ENCODE data around the gene APLP1. TPM values are rescaled to one million over a fixed set of nuclear protein-coding genes. Genes with fewer than 3 reads are reported as not detected.

APLP1 gene
- polyA plus RNA-seq, 2 of the 4 experiments (the other 2 are of a cell fraction) = 54.7 to 60.4 TPM

GRCh38 chr19:35863018-35863417 lies 5.4 kb upstream of the APLP1 start:
- 77% methylated on average over 5 of the region's 5 CpGs for WGBS (ENCODE audit: missing lambda C conversion rate)
- no peak overlapping the region for H3K27ac ChIP-seq
- H3K4me2 ChIP-seq = no peak overlapping the region
- ChIA-PET POLR2A (no interaction called here), CTCF (interaction anchor here (1.5 kb wide), 1 partner anchor 13 kb away, joined by 4 read pairs; no protein-coding TSS in a partner anchor)
- DNase-seq (ENCODE audit: low read depth in 1 of 2, low spot score in 1 of 2) = no peak
- H3K9me3 ChIP-seq = no peaks in the 10 kb centered on the region
- no peak overlapping the region for H3K4me3 ChIP-seq
- FAIRE-seq = no peak
- no peak for ATAC-seq
- H3K4me1 ChIP-seq = peaks cover 3% of the 10 kb centered on the region; the same call in 1 of the 3 replicates
- no peak for TF ChIP-seq MAZ (IDR thresholded peaks at IDR 0.05; ENCODE audit: borderline replicate concordance, low read depth, low read length)
- TF ChIP-seq CEBPB (IDR thresholded peaks at IDR 0.05) = no peak
- no peak for TF ChIP-seq ZC3H11A (IDR thresholded peaks at IDR 0.05)
- no peak for TF ChIP-seq HOXA7 (CRISPR knock-in tag; IDR thresholded peaks at IDR 0.05)
- no peak for TF ChIP-seq HEYL (CRISPR knock-in tag; IDR thresholded peaks at IDR 0.05)
- no peak for TF ChIP-seq MAX (IDR thresholded peaks at IDR 0.05)

- ChIA-PET CTCF (interaction anchor here (0.9 to 5.6 kb wide), 8 partner anchors 12 to 78 kb away, joined by 3 to 40 read pairs (median 5); partner anchors contain the start of gene KIRREL2), POLR2A (interaction anchor here (0.6 to 1.6 kb wide), 5 partner anchors 11 to 185 kb away, joined by 3 to 7 read pairs (median 4); partner anchors contain the start of gene THAP8)
- Histone ChIP-seq H3K4me2 (peak overlapping the region; percentile 94), H3K27ac (peak overlapping the region; percentile 53 to 80), H3K4me3 (peak overlapping the region; percentile 59), H3K9me3 (no peaks in the 10 kb centered on the region), H3K4me1 (peaks cover 19% of the 10 kb centered on the region)
- DNase-seq (ENCODE audit: low read depth in 1 of 2, low spot score in 1 of 2) (no peak), FAIRE-seq (peak; percentile 43), ATAC-seq (peak in 1 of 2 experiments; percentile 48; a peak in 3 of 6 replicates)
- TF ChIP-seq EP300 (IDR thresholded peaks at IDR 0.05) (no peak), PHF8 (IDR thresholded peaks at IDR 0.05; ENCODE audit: borderline replicate concordance, low read depth) (no peak), ZSCAN20 (CRISPR knock-in tag; IDR thresholded peaks at IDR 0.05) (no peak), SREBF2 (IDR thresholded peaks at IDR 0.05) (no peak), ZNF302 (CRISPR knock-in tag; IDR thresholded peaks at IDR 0.05) (no peak), RARB (CRISPR knock-in tag; IDR thresholded peaks at IDR 0.05) (no peak), PBX3 (IDR thresholded peaks at IDR 0.05) (no peak), NPAS2 (CRISPR knock-in tag; IDR thresholded peaks at IDR 0.05; ENCODE audit: borderline replicate concordance) (no peak), MAX (IDR thresholded peaks at IDR 0.05) (no peak), NFE2L2 (conservative IDR thresholded peaks at IDR 0.05; ENCODE audit: low read length) (no peak), CBX2 (IDR thresholded peaks at IDR 0.05; ENCODE audit: borderline replicate concordance, low read depth) (no peak), EHF (CRISPR knock-in tag; IDR thresholded peaks at IDR 0.05) (no peak), BCL3 (IDR thresholded peaks at IDR 0.05) (no peak), ZC3H11A (IDR thresholded peaks at IDR 0.05) (no peak), RFX5 (IDR thresholded peaks at IDR 0.05) (no peak), HMGXB4 (CRISPR knock-in tag; IDR thresholded peaks at IDR 0.05; ENCODE audit: borderline replicate concordance) (no peak)
- WGBS (ENCODE audit: missing lambda C conversion rate) = 2% methylated on average over 15 of the region's 15 CpGs
Measured at GRCh38 chr19:35868823-35869326, 501 bp downstream of the APLP1 start.
